Spinal cord (tissue), 10 donors: ENCODE measurements around the gene ADNP. TPM values are rescaled to one million over a fixed set of nuclear protein-coding genes. Genes with fewer than 3 reads are reported as not detected.
"Not testable (repeated sequence)": the region's sequence is repeated elsewhere in the genome, so short reads cannot be mapped to it uniquely, and the experiment has no call there.

Experiments used
- DNase-seq, 6 donors: peaks; one replicate each; pipeline versions ENCODE4 v3.0.0 to v3.0.0-alpha.2; 2013 to 2015; ENCODE audit warnings: low spot score in 6 of 6, low read depth in 4 of 6
- H3K27ac ChIP-seq: one replicate; pipeline ENCODE4 v1.5.1; 2013; ENCODE audit warnings: low read depth, low read length, control low read depth
- H3K27me3 ChIP-seq: one replicate; pipeline ENCODE4 v1.6.1; 2013; ENCODE audit warnings: low read length; ENCODE audit not compliant: control insufficient read depth, insufficient read depth
- H3K36me3 ChIP-seq: one replicate; pipeline ENCODE4 v1.6.1; 2013; ENCODE audit warnings: low read length; ENCODE audit not compliant: control insufficient read depth, insufficient read depth
- H3K4me1 ChIP-seq: one replicate; pipeline ENCODE4 v1.6.1; 2013; ENCODE audit warnings: low read length; ENCODE audit not compliant: control insufficient read depth, insufficient read depth
- H3K4me3 ChIP-seq: one replicate; pipeline ENCODE4 v1.5.1; 2013; ENCODE audit warnings: low read depth, low read length, control low read depth
- H3K9me3 ChIP-seq: one replicate; pipeline ENCODE4 v1.6.1; 2013; ENCODE audit warnings: low read length; ENCODE audit not compliant: control insufficient read depth, insufficient read depth
- WGBS: methylation state at CpG from one replicate; pipeline ENCODE4 v1.1.5; 2013; ENCODE audit warnings: missing lambda C conversion rate; ENCODE audit not compliant: insufficient coverage; 5-methylcytosine and 5-hydroxymethylcytosine counted together
- long read RNA-seq, 4 donors: transcript quantifications; one replicate each; lab custom pipeline, GENCODE V29; 2026
- polyA plus RNA-seq, 2 donors: library from polyadenylated mRNA; unstranded; fragments of 120-200 nt; gene quantifications; one replicate each; pipeline ENCODE4 v1.2.1, GENCODE V29; 2013; ENCODE audit not compliant: insufficient read length in 2 of 2
- total RNA-seq, 2 donors: library from RNA; depleted of rRNA in 1 of 2; stranded (reverse); fragments of 120-200 nt in 1 of 2; fragments of >200 nt in 1 of 2; gene quantifications; one replicate each; pipeline versions ENCODE4 v1.2.3 to v1.2.4, GENCODE V29; 2013 to 2014
- donor health status: healthy.

The ADNP gene
- 10 to 100 TPM; 58.7 to 64.8 TPM for total RNA-seq
- polyA plus RNA-seq = 10 to 100 TPM; 88.4 to 93.3 TPM
- long read RNA-seq, donor 1, full-length matches to known transcripts = 13 of 13 reads
- long read RNA-seq, donor 1, partial matches to known transcripts = 0 of 13 reads
- long read RNA-seq, donor 1, other reads (novel, unspliced or antisense) = 0 of 13 reads
- long read RNA-seq, donor 2, full-length matches to known transcripts = 3 of 3 reads
- long read RNA-seq, donor 2, partial matches to known transcripts = 0 of 3 reads
- long read RNA-seq, donor 2, other reads (novel, unspliced or antisense) = 0 of 3 reads
- long read RNA-seq, donor 3, full-length matches to known transcripts = 8 of 8 reads
- long read RNA-seq, donor 3, partial matches to known transcripts = 0 of 8 reads
- long read RNA-seq, donor 3, other reads (novel, unspliced or antisense) = 0 of 8 reads
- long read RNA-seq, donor 4, full-length matches to known transcripts = 9 of 9 reads
- long read RNA-seq, donor 4, partial matches to known transcripts = 0 of 9 reads
- long read RNA-seq, donor 4, other reads (novel, unspliced or antisense) = 0 of 9 reads

DNA sequence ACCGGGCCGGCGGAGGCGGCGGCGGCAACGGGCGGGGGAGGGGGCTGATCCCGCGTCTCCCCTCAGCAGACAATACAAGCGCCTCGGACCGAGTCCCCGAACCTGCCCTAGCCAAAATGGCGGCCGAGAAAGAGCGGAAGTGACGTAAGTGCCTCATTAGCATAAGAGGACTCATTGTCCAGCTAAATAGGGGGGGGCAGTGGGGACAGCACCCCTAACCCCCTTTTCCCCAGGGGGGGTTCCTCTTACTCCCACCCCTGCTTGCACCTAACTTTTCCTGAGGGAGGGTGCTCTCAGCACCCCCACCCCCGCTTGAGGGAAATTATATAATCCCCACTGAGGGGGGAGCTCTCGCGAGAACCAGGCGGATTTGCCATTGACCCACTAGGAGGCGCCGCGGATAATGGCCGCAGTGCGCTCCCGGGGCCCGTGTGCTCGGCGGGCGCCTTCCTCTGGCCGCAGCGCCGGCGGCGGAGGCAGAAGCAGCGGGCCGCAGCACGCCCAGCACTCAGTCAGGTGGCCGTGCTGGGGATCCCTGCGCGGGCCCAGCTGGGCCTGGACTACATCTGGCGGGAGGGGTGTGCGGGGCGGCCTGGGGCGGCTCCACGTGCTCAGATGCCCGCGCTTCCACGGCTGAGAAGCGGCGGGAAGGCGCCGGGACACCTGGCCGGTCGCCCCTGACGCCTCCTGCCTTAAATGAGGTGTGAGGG is at the start of gene ADNP:
Gene ADNP (minus strand): TSS at position 132 of the 710 bp plus-strand sequence. CDS start 27,441 bp downstream, outside the sequence.
- under 1% methylated on average over 51 of the region's 58 CpGs for WGBS
- peaks cover 3% of the 10 kb centered on the region for H3K36me3 ChIP-seq
- DNase-seq = peak; percentile 87 to 99 (median 93)
- H3K27ac ChIP-seq = peak within 1 kb of the TSS; percentile 99
- H3K27me3 ChIP-seq = no peaks in the 10 kb centered on the region
- H3K4me3 ChIP-seq = peak within 1 kb of the TSS; percentile 74
- H3K4me1 ChIP-seq = peaks cover 4% of the 10 kb centered on the region
- H3K9me3 ChIP-seq = no peaks in the 10 kb centered on the region

GRCh38 chr20:50980071-50980681 is 48.9 kb upstream of the ADNP start:
- H3K9me3 ChIP-seq = no peaks in the 10 kb centered on the region
- H3K4me1 ChIP-seq = peaks cover 10% of the 10 kb centered on the region
- no peak overlapping the region for H3K4me3 ChIP-seq
- no peaks in the 10 kb centered on the region for H3K36me3 ChIP-seq
- no peaks in the 10 kb centered on the region for H3K27me3 ChIP-seq
- DNase-seq = no peak
- WGBS = 91% methylated on average over 3 of the region's 8 CpGs
- H3K27ac ChIP-seq = no peak overlapping the region

GRCh38 chr20:50978533-50978932 is 47.3 kb upstream of the ADNP start:
- not testable (repeated sequence) for H3K27me3 ChIP-seq, H3K27ac ChIP-seq, H3K9me3 ChIP-seq, H3K36me3 ChIP-seq, DNase-seq, H3K4me3 ChIP-seq, H3K4me1 ChIP-seq
- WGBS = 92% methylated on average over 3 of the region's 4 CpGs

GRCh38 chr20:50977066-50978021 is 46.1 kb upstream of the ADNP start:
- Histone ChIP-seq H3K4me1 (peaks cover 10% of the 10 kb centered on the region), H3K27ac (no peak overlapping the region), H3K9me3 (no peaks in the 10 kb centered on the region), H3K4me3 (no peak overlapping the region), H3K27me3 (no peaks in the 10 kb centered on the region), H3K36me3 (no peaks in the 10 kb centered on the region)
- DNase-seq = peak in 1 of 6 donors; percentile 57
- WGBS = 42% methylated on average over 20 of the region's 20 CpGs

GRCh38 chr20:50975701-50976330 is 44.6 kb upstream of the ADNP start:
- Histone ChIP-seq H3K27me3 (no peaks in the 10 kb centered on the region), H3K36me3 (no peaks in the 10 kb centered on the region), H3K4me3 (no peak overlapping the region), H3K27ac (no peak overlapping the region), H3K4me1 (peaks cover 2% of the 10 kb centered on the region), H3K9me3 (no peaks in the 10 kb centered on the region)
- 86% methylated on average over 10 of the region's 10 CpGs for WGBS
- peak in 1 of 6 donors; percentile 18 for DNase-seq

- no peak overlapping the region for H3K27ac ChIP-seq
- no peaks in the 10 kb centered on the region for H3K4me1 ChIP-seq
- peaks cover 2% of the 10 kb centered on the region for H3K27me3 ChIP-seq
- H3K36me3 ChIP-seq = no peaks in the 10 kb centered on the region
- H3K9me3 ChIP-seq = no peaks in the 10 kb centered on the region
- H3K4me3 ChIP-seq = no peak overlapping the region
- WGBS = 88% methylated on average over 4 of the region's 8 CpGs
- DNase-seq = no peak
These were observed 38.7 kb upstream of the ADNP start for GRCh38 chr20:50969912-50970311.

DNA sequence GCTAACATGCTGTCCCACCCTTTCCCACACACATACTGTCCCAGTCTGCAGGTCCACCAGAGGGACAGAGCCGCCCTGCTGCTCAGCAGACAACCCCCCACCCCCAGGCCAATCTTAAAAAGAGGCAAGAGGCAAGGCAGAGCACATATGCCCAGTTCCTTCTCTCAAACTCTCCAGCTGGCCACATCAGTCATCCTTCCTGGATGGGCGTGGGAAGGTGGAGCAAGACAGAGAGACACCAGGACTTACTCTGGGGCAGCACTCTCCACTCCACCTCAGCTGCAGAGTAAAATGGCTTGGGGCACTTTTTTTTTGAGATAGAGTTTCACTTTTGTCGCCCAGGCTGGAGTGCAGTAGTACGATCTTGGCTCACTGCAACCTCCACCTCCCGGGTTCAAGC is 38.2 kb upstream of the ADNP start:
- 89% methylated on average over 1 of the region's 5 CpGs for WGBS

GRCh38 chr20:50968289-50968688 is 37.1 kb upstream of the ADNP start:
- no peak overlapping the region for H3K27ac ChIP-seq
- DNase-seq = peak in 2 of 6 donors; percentile 21 to 54
- no peak overlapping the region for H3K4me3 ChIP-seq
- no peaks in the 10 kb centered on the region for H3K4me1 ChIP-seq
- H3K36me3 ChIP-seq = no peaks in the 10 kb centered on the region
- 41% methylated on average over 5 of the region's 9 CpGs for WGBS
- H3K9me3 ChIP-seq = no peaks in the 10 kb centered on the region
- H3K27me3 ChIP-seq = peaks cover 2% of the 10 kb centered on the region

More for the DNA sequence above, 38.2 kb upstream of the ADNP start:
- Histone ChIP-seq H3K9me3 (no peaks in the 10 kb centered on the region), H3K27ac (no peak overlapping the region), H3K4me3 (no peak overlapping the region), H3K4me1 (no peaks in the 10 kb centered on the region), H3K27me3 (peaks cover 2% of the 10 kb centered on the region), H3K36me3 (no peaks in the 10 kb centered on the region)
- no peak for DNase-seq
